WERI-Rb-1 (cell line): Measurements from ENCODE around the gene ARL5A.

Experiments
- DNase-seq: peaks from one replicate; pipeline ENCODE4 v3.0.0-alpha.2; 2020
- H3K27ac ChIP-seq: fragments of 250-450 bp; sonication (Bioruptor Pico); 2 replicates; pipeline ENCODE4 v1.5.1; 2020; ENCODE audit warnings: mild to moderate bottlenecking, moderate library complexity
- H3K27me3 ChIP-seq: fragments of 250-450 bp; sonication (Bioruptor Pico); 2 replicates; pipeline ENCODE4 v1.5.1; 2021; ENCODE audit warnings: mild to moderate bottlenecking, low read depth, moderate library complexity; ENCODE audit not compliant: insufficient read depth, severe bottlenecking
- H3K36me3 ChIP-seq: fragments of 250-450 bp; sonication (Bioruptor Pico); 2 replicates; pipeline ENCODE4 v1.5.1; 2020; ENCODE audit warnings: mild to moderate bottlenecking, moderate library complexity
- H3K4me3 ChIP-seq: 2 replicates; pipeline ENCODE4 v1.5.1; 2011; ENCODE audit warnings: low read depth, mild to moderate bottlenecking, control low read depth, low read length
- H3K9me3 ChIP-seq: fragments of 250-450 bp; sonication (Bioruptor Pico); 2 replicates; pipeline ENCODE4 v1.5.1; 2021; ENCODE audit warnings: mild to moderate bottlenecking, moderate library complexity; ENCODE audit not compliant: severe bottlenecking
- CTCF ChIP-seq: IDR thresholded peaks from 2 replicates; pipeline ENCODE4 v1.5.1; 2011; ENCODE audit warnings: low read depth, mild to moderate bottlenecking, control low read depth, inconsistent platforms, low read length

Gene ARL5A

GRCh38 chr2:151761687-151762086 lies 66.5 kb downstream of the ARL5A start:
- DNase-seq, result no peak
- TF ChIP-seq CTCF, result no peak
- Histone ChIP-seq H3K4me3 (no peak overlapping the region), H3K36me3 (no peaks in the 10 kb centered on the region), H3K27ac (peak overlapping the region; percentile 67; the same call in 1 of the 2 replicates), H3K9me3 (no peaks in the 10 kb centered on the region), H3K27me3 (no peaks in the 10 kb centered on the region)

GRCh38 chr2:151761193-151761592 lies 67.0 kb downstream of the ARL5A start:
- Histone ChIP-seq H3K27ac (peak overlapping the region; percentile 13), H3K4me3 (no peak overlapping the region), H3K9me3 (no peaks in the 10 kb centered on the region), H3K27me3 (no peaks in the 10 kb centered on the region), H3K36me3 (no peaks in the 10 kb centered on the region)
- no peak for TF ChIP-seq CTCF
- DNase-seq, result no peak

- Histone ChIP-seq H3K9me3 (no peaks in the 10 kb centered on the region), H3K27me3 (no peaks in the 10 kb centered on the region), H3K4me3 (no peak overlapping the region), H3K36me3 (no peaks in the 10 kb centered on the region), H3K27ac (no peak overlapping the region)
- no peak for TF ChIP-seq CTCF
- DNase-seq, result no peak
Measured at GRCh38 chr2:151760139-151760650, 68.0 kb downstream of the ARL5A start.

GRCh38 chr2:151758744-151759143 lies 69.5 kb downstream of the ARL5A start:
- no peak for TF ChIP-seq CTCF
- Histone ChIP-seq H3K27ac (no peak overlapping the region), H3K4me3 (no peak overlapping the region), H3K27me3 (no peaks in the 10 kb centered on the region), H3K9me3 (no peaks in the 10 kb centered on the region), H3K36me3 (no peaks in the 10 kb centered on the region)
- no peak for DNase-seq

GRCh38 chr2:151757861-151758260 lies 70.4 kb downstream of the ARL5A start:
- H3K27ac ChIP-seq, result no peak overlapping the region
- no peak for DNase-seq
- H3K27me3 ChIP-seq, result no peaks in the 10 kb centered on the region
- TF ChIP-seq CTCF, result no peak
- H3K36me3 ChIP-seq, result no peaks in the 10 kb centered on the region
- no peaks in the 10 kb centered on the region for H3K9me3 ChIP-seq
- no peak overlapping the region for H3K4me3 ChIP-seq

GRCh38 chr2:151756820-151757219 lies 71.4 kb downstream of the ARL5A start:
- no peaks in the 10 kb centered on the region for H3K36me3 ChIP-seq
- no peak for TF ChIP-seq CTCF

More at GRCh38 chr2:151756820-151757219, 71.4 kb downstream of the ARL5A start:
- Histone ChIP-seq H3K27me3 (no peaks in the 10 kb centered on the region), H3K27ac (no peak overlapping the region), H3K4me3 (no peak overlapping the region), H3K9me3 (no peaks in the 10 kb centered on the region)
- no peak for DNase-seq
